Measurements from ENCODE around the gene ZDHHC18.

ZDHHC18 gene

GRCh38 chr1:26858891-26859640, 32.6 kb downstream of the ZDHHC18 start:
- TF ChIP-seq, protein P1, sequence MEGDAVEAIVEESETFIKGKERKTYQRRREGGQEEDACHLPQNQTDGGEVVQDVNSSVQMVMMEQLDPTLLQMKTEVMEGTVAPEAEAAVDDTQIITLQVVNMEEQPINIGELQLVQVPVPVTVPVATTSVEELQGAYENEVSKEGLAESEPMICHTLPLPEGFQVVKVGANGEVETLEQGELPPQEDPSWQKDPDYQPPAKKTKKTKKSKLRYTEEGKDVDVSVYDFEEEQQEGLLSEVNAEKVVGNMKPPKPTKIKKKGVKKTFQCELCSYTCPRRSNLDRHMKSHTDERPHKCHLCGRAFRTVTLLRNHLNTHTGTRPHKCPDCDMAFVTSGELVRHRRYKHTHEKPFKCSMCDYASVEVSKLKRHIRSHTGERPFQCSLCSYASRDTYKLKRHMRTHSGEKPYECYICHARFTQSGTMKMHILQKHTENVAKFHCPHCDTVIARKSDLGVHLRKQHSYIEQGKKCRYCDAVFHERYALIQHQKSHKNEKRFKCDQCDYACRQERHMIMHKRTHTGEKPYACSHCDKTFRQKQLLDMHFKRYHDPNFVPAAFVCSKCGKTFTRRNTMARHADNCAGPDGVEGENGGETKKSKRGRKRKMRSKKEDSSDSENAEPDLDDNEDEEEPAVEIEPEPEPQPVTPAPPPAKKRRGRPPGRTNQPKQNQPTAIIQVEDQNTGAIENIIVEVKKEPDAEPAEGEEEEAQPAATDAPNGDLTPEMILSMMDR (IDR thresholded peaks at IDR 0.05): no peak

DNA sequence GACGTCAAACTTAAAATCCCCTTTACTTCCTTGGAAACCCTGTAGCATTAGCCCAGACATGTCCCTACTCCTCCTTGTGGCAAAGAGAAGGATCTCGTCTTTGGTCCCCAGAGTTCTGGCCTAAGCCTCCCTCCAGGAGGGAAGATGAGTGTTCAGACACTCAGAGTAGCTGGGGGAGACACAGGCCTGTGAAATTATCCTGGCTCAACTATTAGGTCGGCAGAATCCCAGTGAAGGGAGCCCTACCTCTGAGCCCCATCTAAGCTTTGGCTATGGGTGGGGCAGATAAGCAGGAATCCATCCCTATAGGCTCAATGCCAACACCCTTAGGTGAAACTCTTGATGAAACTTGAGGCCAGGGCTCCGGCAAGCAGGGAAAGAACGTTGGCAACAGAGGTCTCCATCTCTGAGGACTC, 34.8 kb downstream of the ZDHHC18 start:
- TF ChIP-seq, protein P1 (IDR thresholded peaks at IDR 0.05): no peak

DNA sequence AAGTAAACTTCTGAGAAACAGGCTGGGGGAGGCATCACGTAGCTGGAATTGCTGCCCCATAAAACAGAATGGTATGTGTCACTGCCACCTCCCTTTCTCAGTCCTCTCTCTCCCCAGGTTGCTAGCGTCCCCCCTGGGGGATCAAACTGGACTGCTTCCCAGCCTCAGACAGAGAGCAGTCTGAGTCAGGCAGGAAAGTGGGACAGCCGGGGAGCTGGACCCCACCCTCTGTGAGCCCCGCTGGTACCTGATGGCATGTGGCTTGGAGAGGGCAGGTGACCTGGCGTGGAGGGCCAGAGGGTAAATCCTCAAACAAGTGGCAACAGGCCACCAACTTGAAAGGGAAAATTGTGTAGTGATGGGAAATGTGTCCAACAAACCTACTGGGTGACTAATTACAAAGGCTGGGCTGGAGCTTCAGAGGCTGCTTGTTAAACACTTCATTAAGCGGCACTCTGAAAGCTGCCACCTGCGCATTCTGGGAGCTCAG, 35.4 kb downstream of the ZDHHC18 start:
- TF ChIP-seq, protein P1 (IDR thresholded peaks at IDR 0.05): no peak

GRCh38 chr1:26862781-26863684, 36.5 kb downstream of the ZDHHC18 start, which contains the start of gene SFN:
TSS of gene SFN (plus strand) at chr1:26863149. CDS start at chr1:26863213, 64 bp downstream.
- TF ChIP-seq, protein P1 (IDR thresholded peaks at IDR 0.05): peak; percentile 30; the same call in 1 of the 2 replicates

DNA sequence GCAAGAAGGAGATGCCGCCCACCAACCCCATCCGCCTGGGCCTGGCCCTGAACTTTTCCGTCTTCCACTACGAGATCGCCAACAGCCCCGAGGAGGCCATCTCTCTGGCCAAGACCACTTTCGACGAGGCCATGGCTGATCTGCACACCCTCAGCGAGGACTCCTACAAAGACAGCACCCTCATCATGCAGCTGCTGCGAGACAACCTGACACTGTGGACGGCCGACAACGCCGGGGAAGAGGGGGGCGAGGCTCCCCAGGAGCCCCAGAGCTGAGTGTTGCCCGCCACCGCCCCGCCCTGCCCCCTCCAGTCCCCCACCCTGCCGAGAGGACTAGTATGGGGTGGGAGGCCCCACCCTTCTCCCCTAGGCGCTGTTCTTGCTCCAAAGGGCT, 37.2 kb downstream of the ZDHHC18 start:
- TF ChIP-seq, protein P1 (IDR thresholded peaks at IDR 0.05): no peak

DNA sequence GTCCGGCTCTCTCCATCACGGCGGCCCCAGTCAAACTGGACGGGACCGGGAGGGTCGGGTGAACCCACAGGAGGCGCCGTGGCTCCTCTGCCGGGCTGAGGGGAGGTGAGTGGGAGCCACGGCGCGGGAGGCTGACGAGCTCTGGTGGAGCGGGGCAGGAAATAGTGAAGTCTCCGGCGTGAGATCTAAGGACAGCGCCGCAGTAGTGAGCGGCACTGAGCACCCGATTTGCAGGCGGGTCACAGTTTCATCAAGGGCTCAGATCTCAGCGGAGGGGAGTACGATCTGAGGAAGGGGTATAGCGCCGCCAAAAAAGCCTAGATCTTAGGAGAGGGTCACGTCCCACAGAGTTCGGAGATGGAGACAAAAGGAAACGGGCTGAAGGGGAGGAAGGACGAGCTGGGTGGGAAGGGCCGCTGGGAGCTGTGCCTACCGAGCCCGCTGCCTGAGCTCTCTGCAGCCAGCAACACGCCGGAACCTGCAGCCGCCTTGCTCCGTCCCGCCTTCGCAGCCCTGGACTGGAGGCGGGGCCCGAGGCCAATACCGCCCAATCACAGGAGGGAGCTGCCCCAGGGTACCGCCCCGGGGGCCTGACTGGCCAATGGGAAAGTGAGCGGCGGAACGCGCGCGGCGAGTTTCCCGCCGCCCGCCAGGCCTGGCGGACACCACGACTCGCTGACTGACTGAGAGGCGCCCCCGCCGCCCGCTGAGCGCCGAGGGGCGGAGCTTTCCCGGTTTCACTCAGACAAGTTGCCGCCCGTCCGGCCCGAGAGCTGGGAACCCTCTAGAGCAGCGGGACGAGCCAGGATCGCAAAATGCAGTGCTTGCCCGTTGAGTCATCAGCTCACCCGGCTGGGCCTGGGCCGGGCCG, 38.4 kb downstream of the ZDHHC18 start:
- TF ChIP-seq, protein P1 (IDR thresholded peaks at IDR 0.05): peak; percentile 19; the same call in 1 of the 2 replicates

DNA sequence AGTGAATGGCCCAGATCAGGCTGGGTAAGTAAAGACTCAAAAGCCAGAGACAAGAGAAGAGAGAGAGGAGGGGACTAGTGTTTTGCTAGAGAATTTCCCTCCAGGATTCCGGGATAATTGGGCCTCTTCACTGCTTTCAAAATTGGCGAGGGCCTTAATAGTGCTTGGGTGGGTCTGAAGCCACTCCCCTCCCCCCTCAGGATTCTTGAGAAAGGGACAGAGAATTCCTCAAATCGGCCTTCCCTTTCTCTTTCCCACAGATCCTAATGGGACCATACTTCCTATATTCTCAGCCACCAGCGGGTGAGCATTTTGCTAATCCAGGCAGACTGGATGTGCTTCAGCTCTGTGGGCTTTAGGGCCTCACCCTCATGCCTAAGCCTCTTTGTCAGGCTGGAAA, 48.4 kb downstream of the ZDHHC18 start:
- TF ChIP-seq, protein P1 (IDR thresholded peaks at IDR 0.05): no peak
